Smooth muscle cell (in vitro differentiated cells): ENCODE data around the gene CFLAR. TPM values are rescaled to one million over a fixed set of nuclear protein-coding genes. Genes with fewer than 3 reads are reported as not detected.

Experiments used
- DNase-seq: peaks from one replicate; lab custom pipeline; 2025; ENCODE audit not compliant: unreplicated experiment; lab: John Stamatoyannopoulos, UW
- H2AFZ ChIP-seq: fragments of 200-600 bp; sonication (generic); 2 replicates; pipeline ENCODE4 v1.6.0; 2016; ENCODE audit warnings: antibody characterized with exemption, low read depth, mild to moderate bottlenecking
- H3F3A ChIP-seq: fragments of 200-600 bp; sonication (generic); 2 replicates; pipeline ENCODE4 v1.6.0; 2017; ENCODE audit warnings: antibody characterized with exemption, low read depth
- H3K27ac ChIP-seq: fragments of 200-600 bp; sonication (generic); 2 replicates; pipeline ENCODE4 v1.5.1; 2016; ENCODE audit warnings: low read depth, mild to moderate bottlenecking
- H3K27me3 ChIP-seq: fragments of 200-600 bp; sonication (generic); 2 replicates; pipeline ENCODE4 v1.6.1; 2016; ENCODE audit warnings: low read depth, mild to moderate bottlenecking
- H3K36me3 ChIP-seq: fragments of 200-600 bp; sonication (generic); 2 replicates; pipeline ENCODE4 v1.5.1; 2016; ENCODE audit warnings: low read depth
- H3K4me1 ChIP-seq: fragments of 200-600 bp; sonication (generic); 2 replicates; pipeline ENCODE4 v1.5.1; 2016; ENCODE audit warnings: low read depth
- H3K4me2 ChIP-seq: fragments of 200-600 bp; sonication (generic); 2 replicates; pipeline ENCODE4 v1.6.0; 2016; ENCODE audit warnings: mild to moderate bottlenecking
- H3K4me3 ChIP-seq: fragments of 200-600 bp; sonication (generic); 2 replicates; pipeline ENCODE4 v1.5.1; 2016; ENCODE audit warnings: mild to moderate bottlenecking
- H3K79me2 ChIP-seq: fragments of 200-600 bp; sonication (generic); 2 replicates; pipeline ENCODE4 v1.6.0; 2016; ENCODE audit warnings: low read depth, mild to moderate bottlenecking
- H3K9ac ChIP-seq: fragments of 200-600 bp; sonication (generic); 2 replicates; pipeline ENCODE4 v1.6.0; 2016; ENCODE audit warnings: low read depth
- H3K9me3 ChIP-seq: fragments of 200-600 bp; sonication (generic); replicated peaks from 2 replicates; pipeline ENCODE4 v1.5.1; 2016; ENCODE audit warnings: low read depth
- H4K20me1 ChIP-seq: fragments of 200-600 bp; sonication (generic); 2 replicates; pipeline ENCODE4 v1.6.0; 2016; ENCODE audit warnings: low read depth
- CTCF ChIP-seq: fragments of 200-600 bp; sonication (generic); IDR thresholded peaks from 2 replicates; pipeline ENCODE4 v1.5.1; 2017; ENCODE audit warnings: borderline replicate concordance, mild to moderate bottlenecking, antibody characterized with exemption; ENCODE audit not compliant: insufficient read depth, poor library complexity, severe bottlenecking
- WGBS: methylation state at CpG from one replicate; pipeline ENCODE4 v1.1.7; 2016; ENCODE audit warnings: low lambda C conversion rate; 5-methylcytosine and 5-hydroxymethylcytosine counted together
- polyA plus RNA-seq: library from polyadenylated mRNA; unstranded; fragments of >200 nt; fragmentation: Nextera tagmentation; extraction: Ambion mirVana; gene quantifications from 2 replicates; pipeline ENCODE4 v1.2.1, GENCODE V29; 2016
- total RNA-seq: library from RNA; depleted of rRNA; stranded (reverse); fragments of >200 nt; gene quantifications from 2 replicates; pipeline ENCODE4 v1.2.3, GENCODE V29; 2014

Gene CFLAR
- total and polyA plus RNA-seq, 2 experiments from 2014 or later, result 16.0 to 27.1 TPM

GRCh38 chr2:201107624-201108023, 8.3 kb upstream of the CFLAR start:
- Histone ChIP-seq H4K20me1 (no peaks in the 10 kb centered on the region), H3K4me2 (no peak overlapping the region), H3K9ac (no peak overlapping the region), H3K9me3 (no peaks in the 10 kb centered on the region), H3K4me3 (no peak overlapping the region), H3K4me1 (no peaks in the 10 kb centered on the region), H2AFZ (no peak overlapping the region), H3K79me2 (no peaks in the 10 kb centered on the region), H3K27me3 (no peaks in the 10 kb centered on the region), H3K27ac (no peak overlapping the region), H3K36me3 (no peaks in the 10 kb centered on the region), H3F3A (no peaks in the 10 kb centered on the region)
- no peak for DNase-seq
- TF ChIP-seq CTCF, result no peak
- WGBS, result 89% methylated on average over 2 of the region's 2 CpGs

- no peaks in the 10 kb centered on the region for H3K36me3 ChIP-seq
- H3K4me1 ChIP-seq, result no peaks in the 10 kb centered on the region
- H3K9ac ChIP-seq, result no peak overlapping the region
- H3K79me2 ChIP-seq, result no peaks in the 10 kb centered on the region
- H3K4me3 ChIP-seq, result no peak overlapping the region
- no peak overlapping the region for H2AFZ ChIP-seq
- H3K9me3 ChIP-seq, result no peaks in the 10 kb centered on the region
- H4K20me1 ChIP-seq, result no peaks in the 10 kb centered on the region
- DNase-seq, result no peak
- WGBS, result 87% methylated on average over 2 of the region's 2 CpGs
- no peak for TF ChIP-seq CTCF
- no peak overlapping the region for H3K4me2 ChIP-seq
- H3K27ac ChIP-seq, result no peak overlapping the region
- no peaks in the 10 kb centered on the region for H3F3A ChIP-seq
- no peaks in the 10 kb centered on the region for H3K27me3 ChIP-seq
These were observed 7.6 kb upstream of the CFLAR start for GRCh38 chr2:201108341-201108740.

- H3K79me2 ChIP-seq, result no peaks in the 10 kb centered on the region
- 91% methylated on average over 4 of the region's 4 CpGs for WGBS
- DNase-seq, result no peak
- H3K36me3 ChIP-seq, result no peaks in the 10 kb centered on the region
- no peaks in the 10 kb centered on the region for H3K27me3 ChIP-seq
- TF ChIP-seq CTCF, result no peak
- H3K4me1 ChIP-seq, result no peaks in the 10 kb centered on the region
- no peak overlapping the region for H3K27ac ChIP-seq
- no peaks in the 10 kb centered on the region for H4K20me1 ChIP-seq
- no peak overlapping the region for H2AFZ ChIP-seq
- no peak overlapping the region for H3K4me2 ChIP-seq
- H3K9ac ChIP-seq, result no peak overlapping the region
- no peaks in the 10 kb centered on the region for H3F3A ChIP-seq
- H3K9me3 ChIP-seq, result no peaks in the 10 kb centered on the region
- no peak overlapping the region for H3K4me3 ChIP-seq
These were observed 6.8 kb upstream of the CFLAR start for GRCh38 chr2:201109186-201109585.

- H3K36me3 ChIP-seq, result no peaks in the 10 kb centered on the region
- H3K4me2 ChIP-seq, result no peak overlapping the region
- H3K4me1 ChIP-seq, result no peaks in the 10 kb centered on the region
- no peak for DNase-seq
- no peaks in the 10 kb centered on the region for H3K27me3 ChIP-seq
- no peaks in the 10 kb centered on the region for H3K9me3 ChIP-seq
- no peaks in the 10 kb centered on the region for H3F3A ChIP-seq
- no peak for TF ChIP-seq CTCF
- H3K4me3 ChIP-seq, result no peak overlapping the region
- no peaks in the 10 kb centered on the region for H4K20me1 ChIP-seq
- no peaks in the 10 kb centered on the region for H3K79me2 ChIP-seq
- H3K9ac ChIP-seq, result no peak overlapping the region
- H2AFZ ChIP-seq, result no peak overlapping the region
- H3K27ac ChIP-seq, result no peak overlapping the region
These were observed 5.3 kb upstream of the CFLAR start for GRCh38 chr2:201110615-201111014.
